Stimulated activated CD4-positive, alpha-beta T cell treated with anti-CD3 and anti-CD28 coated beads, Interleukin-12 subunit alpha, Interleukin-12 subunit beta, amount 100 ng/mL, for 48 hours (primary cell): ENCODE measurements around the gene FBXW4.

Experiments
- DNase-seq, 3 donors: peaks; one replicate each; pipeline ENCODE4 v3.0.0-alpha.2; 2020; ENCODE audit warnings: low read depth in 2 of 3, low spot score in 1 of 3

The FBXW4 gene

GRCh38 chr10:101568054-101568745, 126.8 kb downstream of the FBXW4 start:
- DNase-seq, result no peak

- no peak for DNase-seq
These were observed 127.6 kb downstream of the FBXW4 start for GRCh38 chr10:101567165-101568006.

GRCh38 chr10:101566333-101567164, 128.4 kb downstream of the FBXW4 start:
- DNase-seq, result no peak

- no peak for DNase-seq
These were observed 129.0 kb downstream of the FBXW4 start for GRCh38 chr10:101565936-101566332.

GRCh38 chr10:101565370-101565900, 129.5 kb downstream of the FBXW4 start:
- DNase-seq, result no peak

- no peak for DNase-seq
These were observed 130.4 kb downstream of the FBXW4 start for GRCh38 chr10:101564490-101564991.

- DNase-seq, result no peak
These were observed 131.4 kb downstream of the FBXW4 start for GRCh38 chr10:101563497-101564040.

- no peak for DNase-seq
These were observed 132.0 kb downstream of the FBXW4 start for GRCh38 chr10:101563007-101563406.

GRCh38 chr10:101562231-101562630, 132.7 kb downstream of the FBXW4 start:
- no peak for DNase-seq

GRCh38 chr10:101561068-101561915, 133.7 kb downstream of the FBXW4 start:
- DNase-seq, result no peak
